GM23338 (cell line): ENCODE measurements around the gene AGRN. TPM values are rescaled to one million over a fixed set of nuclear protein-coding genes. Genes with fewer than 3 reads are reported as not detected.

ENCODE experiments used
- ATAC-seq: fragments of 200-7000 bp; cut with Tn5 transposase; 3 replicates; pipeline ENCODE4 v1.9.1; 2020
- DNase-seq: peaks from one replicate; pipeline ENCODE4 v3.0.0-alpha.2; 2015; ENCODE audit warnings: low spot score
- H2AFZ ChIP-seq: fragments of 200-600 bp; sonication (generic); 2 replicates; pipeline ENCODE4 v1.8.0; 2016; ENCODE audit warnings: antibody characterized with exemption, mild to moderate bottlenecking, moderate library complexity
- H3F3A ChIP-seq: fragments of 200-600 bp; sonication (generic); replicated peaks from 2 replicates; pipeline ENCODE4 v1.8.0; 2017; ENCODE audit warnings: antibody characterized with exemption, mixed run types, low read depth
- H3K27ac ChIP-seq: fragments of 200-600 bp; sonication (generic); 2 replicates; pipeline ENCODE4 v1.6.1; 2016; ENCODE audit warnings: low read depth
- H3K27me3 ChIP-seq: fragments of 200-600 bp; sonication (generic); 2 replicates; pipeline ENCODE4 v1.8.0; 2016; ENCODE audit warnings: mild to moderate bottlenecking, mixed run types, moderate library complexity; ENCODE audit not compliant: insufficient read depth
- H3K36me3 ChIP-seq: fragments of 200-600 bp; sonication (generic); 2 replicates; pipeline ENCODE4 v1.8.0; 2016; ENCODE audit warnings: mild to moderate bottlenecking; ENCODE audit not compliant: insufficient read depth
- H3K4me1 ChIP-seq: fragments of 200-600 bp; sonication (generic); 2 replicates; pipeline ENCODE4 v1.8.0; 2016; ENCODE audit warnings: mild to moderate bottlenecking, moderate library complexity; ENCODE audit not compliant: insufficient read depth
- H3K4me2 ChIP-seq: fragments of 200-600 bp; sonication (generic); 2 replicates; pipeline ENCODE4 v1.7.1; 2017; ENCODE audit warnings: mixed run types
- H3K4me3 ChIP-seq: fragments of 200-600 bp; sonication (generic); 2 replicates; pipeline ENCODE4 v1.6.1; 2016; ENCODE audit warnings: mixed run types
- H3K79me2 ChIP-seq: fragments of 200-600 bp; sonication (generic); replicated peaks from 2 replicates; pipeline ENCODE4 v1.8.0; 2017; ENCODE audit warnings: mild to moderate bottlenecking; ENCODE audit not compliant: insufficient read depth
- H3K9me2 ChIP-seq: fragments of 200-600 bp; sonication (generic); 2 replicates; pipeline ENCODE4 v1.8.0; 2017; ENCODE audit not compliant: insufficient read depth
- H4K20me1 ChIP-seq: fragments of 200-600 bp; sonication (generic); replicated peaks from 2 replicates; pipeline ENCODE4 v1.8.0; 2017; ENCODE audit warnings: mild to moderate bottlenecking; ENCODE audit not compliant: insufficient read depth
- H3K27ac Mint-ChIP-seq: 2 replicates; pipeline ENCODE4 v1.8.0; 2020; ENCODE audit warnings: inconsistent platforms, mild to moderate bottlenecking, moderate library complexity, mixed read lengths
- H3K27me3 Mint-ChIP-seq: 3 replicates; pipeline ENCODE4 v1.8.0; 2022; ENCODE audit warnings: low read depth, mild to moderate bottlenecking, moderate library complexity, mixed read lengths, inconsistent platforms; ENCODE audit not compliant: insufficient read depth, poor library complexity
- H3K36me3 Mint-ChIP-seq: 3 replicates; pipeline ENCODE4 v1.8.0; 2021; ENCODE audit warnings: low read depth, mild to moderate bottlenecking, inconsistent platforms, moderate library complexity, mixed read lengths
- H3K4me1 Mint-ChIP-seq: 3 replicates; pipeline ENCODE4 v1.8.0; 2020; ENCODE audit warnings: mild to moderate bottlenecking, inconsistent platforms, mixed read lengths
- H3K4me3 Mint-ChIP-seq: 3 replicates; pipeline ENCODE4 v1.8.0; 2021; ENCODE audit warnings: moderate library complexity, mild to moderate bottlenecking, inconsistent platforms, mixed read lengths
- H3K9me3 Mint-ChIP-seq: 3 replicates; pipeline ENCODE4 v1.8.0; 2020; ENCODE audit warnings: moderate library complexity, mild to moderate bottlenecking, inconsistent platforms, mixed read lengths
- REST ChIP-seq: IDR thresholded peaks from one replicate; pipeline ENCODE4 v1.6.1; 2018; ENCODE audit warnings: antibody characterized with exemption; ENCODE audit not compliant: unreplicated experiment
- ZNF462 ChIP-seq: fragments of 250-450 bp; sonication (Bioruptor Pico); IDR thresholded peaks from 2 replicates; pipeline ENCODE4 v1.5.0; 2020; ENCODE audit warnings: mild to moderate bottlenecking, moderate library complexity
- polyA plus RNA-seq: library from polyadenylated mRNA; unstranded; fragments of >200 nt; fragmentation: Nextera tagmentation; extraction: Ambion mirVana; gene quantifications from 2 replicates; pipeline ENCODE4 v1.2.1, GENCODE V29; 2016
- total RNA-seq: library from RNA; depleted of rRNA; stranded (reverse); fragments of >200 nt; shearing (Covaris generic); gene quantifications from 2 replicates; pipeline ENCODE4 v1.2.3, GENCODE V29; 2014

AGRN gene
- total and polyA plus RNA-seq, 2 experiments from 2014 or later, result 12.3 to 185 TPM

GRCh38 chr1:1004780-1005697, 14.9 kb upstream of the AGRN start:
- peak; percentile 24 for ATAC-seq
- Histone ChIP-seq H3K9me2 (no peaks in the 10 kb centered on the region), H3K4me2 (no peak overlapping the region), H4K20me1 (no peaks in the 10 kb centered on the region; the same call in 1 of the 2 replicates), H3K27ac (no peak overlapping the region), H3F3A (peaks cover 4% of the 10 kb centered on the region; the same call in 1 of the 2 replicates), H3K4me3 (no peak overlapping the region), H3K27me3 (peaks cover 68% of the 10 kb centered on the region), H3K36me3 (no peaks in the 10 kb centered on the region), H3K79me2 (no peaks in the 10 kb centered on the region), H2AFZ (no peak overlapping the region), H3K4me1 (peaks cover 8% of the 10 kb centered on the region; the same call in 1 of the 2 replicates)
- Mint-ChIP-seq H3K27me3 (peaks cover 57% of the 10 kb centered on the region), H3K4me3 (peak overlapping the region; percentile 19; the same call in 1 of the 3 replicates), H3K36me3 (no peaks in the 10 kb centered on the region; the same call in 2 of the 3 replicates), H3K9me3 (peaks cover 2% of the 10 kb centered on the region; the same call in 1 of the 3 replicates), H3K4me1 (peaks cover 18% of the 10 kb centered on the region), H3K27ac (no peak overlapping the region)
- no peak for DNase-seq
- TF ChIP-seq ZNF462 (CRISPR knock-in tag), result no peak

GRCh38 chr1:1005774-1006304, 14.1 kb upstream of the AGRN start:
- Histone ChIP-seq H3K36me3 (no peaks in the 10 kb centered on the region), H3K27ac (no peak overlapping the region), H3K27me3 (peaks cover 65% of the 10 kb centered on the region), H3K4me1 (peaks cover 8% of the 10 kb centered on the region; the same call in 1 of the 2 replicates), H3K79me2 (no peaks in the 10 kb centered on the region), H3K9me2 (no peaks in the 10 kb centered on the region), H3K4me3 (no peak overlapping the region), H2AFZ (no peak overlapping the region), H3F3A (peaks cover 3% of the 10 kb centered on the region; the same call in 1 of the 2 replicates), H4K20me1 (no peaks in the 10 kb centered on the region; the same call in 1 of the 2 replicates), H3K4me2 (no peak overlapping the region)
- H3K27ac Mint-ChIP-seq, result no peak overlapping the region
- no peak overlapping the region for H3K4me3 Mint-ChIP-seq
- DNase-seq, result no peak
- peaks cover 51% of the 10 kb centered on the region for H3K27me3 Mint-ChIP-seq
- TF ChIP-seq REST, result no peak
- peaks cover under 1% of the 10 kb centered on the region; the same call in 1 of the 3 replicates for H3K9me3 Mint-ChIP-seq
- no peak for ATAC-seq
- H3K36me3 Mint-ChIP-seq, result no peaks in the 10 kb centered on the region
- peaks cover 17% of the 10 kb centered on the region for H3K4me1 Mint-ChIP-seq
